Mucosa of descending colon (tissue), 3 donors: Measurements from ENCODE around the gene LCP1. TPM values are rescaled to one million over a fixed set of nuclear protein-coding genes. Genes with fewer than 3 reads are reported as not detected.

Experiments
- ATAC-seq: fragments of 200-7000 bp; cut with Tn5 transposase; one replicate; pipeline ENCODE4 v1.9.1; 2020; ENCODE audit warnings: mild to moderate bottlenecking, moderate library complexity
- DNase-seq, 3 donors: peaks; one replicate each; pipeline ENCODE4 v3.0.0-alpha.2; 2020
- H3K36me3 ChIP-seq: fragments of 200-600 bp; one replicate; pipeline ENCODE4 v1.8.0; 2021; ENCODE audit warnings: low read depth, mild to moderate bottlenecking
- H3K4me1 ChIP-seq: fragments of 200-600 bp; one replicate; pipeline ENCODE4 v1.8.0; 2021; ENCODE audit warnings: low read depth, mild to moderate bottlenecking
- H3K4me3 ChIP-seq: fragments of 200-600 bp; one replicate; pipeline ENCODE4 v1.8.0; 2021; ENCODE audit warnings: mild to moderate bottlenecking
- H3K9me3 ChIP-seq: fragments of 200-600 bp; one replicate; pipeline ENCODE4 v1.8.0; 2021; ENCODE audit warnings: mild to moderate bottlenecking
- CTCF ChIP-seq: fragments of 200-600 bp; IDR thresholded peaks from one replicate; pipeline ENCODE4 v1.8.0; 2022; ENCODE audit warnings: antibody characterized with exemption, mild to moderate bottlenecking
- intact Hi-C, 2 donors: fragments of 100-400 bp; cut with DNase I in 1 of 2; cut with micrococcal nuclease in 1 of 2; formaldehyde crosslinking; loops; one replicate each; pipeline versions ENCODE4 v1.11.0 to v1.11.1; 2022; cut with DNase I, micrococcal nuclease
- total RNA-seq, 3 donors: library from RNA; stranded (reverse); fragmentation: NEBNext Ultra II Directional in 2 of 3; extraction: Animal tissue kit (Norgen Biotek cat#: 25700) in 2 of 3; gene quantifications; one replicate each; pipeline versions ENCODE4 v1.2.1 to v1.2.4, GENCODE V29; 2021 to 2023
- donor health status: DM: no; HTN: no; CAD: no; lungs with moderate emphysema.
- donor health status: DM: no; HTN: no; CAD: no.
- donor health status: DM: no; HTN: yes; CAD: no.

LCP1 gene
- total RNA-seq, 3 donors from 2014 or later = 15.7 to 53.3 (median 35.1) TPM

GRCh38 chr13:46111151-46111550 is 70.8 kb downstream of the LCP1 start:
- ATAC-seq (no peak), DNase-seq (no peak)
- no peaks in the 10 kb centered on the region for H3K4me1 ChIP-seq
- H3K4me3 ChIP-seq = no peak overlapping the region
- no peaks in the 10 kb centered on the region for H3K36me3 ChIP-seq
- no peak for TF ChIP-seq CTCF
- intact Hi-C loops = no loop called here
- no peaks in the 10 kb centered on the region for H3K9me3 ChIP-seq

- Histone ChIP-seq H3K36me3 (no peaks in the 10 kb centered on the region), H3K9me3 (no peaks in the 10 kb centered on the region), H3K4me1 (no peaks in the 10 kb centered on the region), H3K4me3 (no peak overlapping the region)
- intact Hi-C loops = no loop called here
- no peak for DNase-seq
- ATAC-seq = no peak
- no peak for TF ChIP-seq CTCF
Measured at GRCh38 chr13:46109451-46109850, 72.5 kb downstream of the LCP1 start.

- DNase-seq (no peak), ATAC-seq (no peak)
- H3K4me1 ChIP-seq = no peaks in the 10 kb centered on the region
- no peaks in the 10 kb centered on the region for H3K36me3 ChIP-seq
- intact Hi-C loops = no loop called here
- H3K9me3 ChIP-seq = no peaks in the 10 kb centered on the region
- no peak for TF ChIP-seq CTCF
- H3K4me3 ChIP-seq = no peak overlapping the region
Measured at GRCh38 chr13:46106839-46107371, 75.1 kb downstream of the LCP1 start.

GRCh38 chr13:46104868-46105267 is 77.1 kb downstream of the LCP1 start, which contains the start of gene CPB2:
Gene CPB2 (minus strand): TSS chr13:46105033. CDS start chr13:46105009, 24 bp downstream.
- no peak within 1 kb of the TSS for H3K4me3 ChIP-seq
- TF ChIP-seq CTCF = no peak

GRCh38 chr13:46103037-46103436 is 78.9 kb downstream of the LCP1 start:
- no peaks in the 10 kb centered on the region for H3K9me3 ChIP-seq
- H3K4me3 ChIP-seq = no peak overlapping the region
- no peak for ATAC-seq
- DNase-seq = no peak
- no peak for TF ChIP-seq CTCF
- no peaks in the 10 kb centered on the region for H3K4me1 ChIP-seq
- intact Hi-C loops = no loop called here
- H3K36me3 ChIP-seq = no peaks in the 10 kb centered on the region

More at GRCh38 chr13:46104868-46105267, 77.1 kb downstream of the LCP1 start, which contains the start of gene CPB2:
- Histone ChIP-seq H3K9me3 (no peaks in the 10 kb centered on the region), H3K4me1 (no peaks in the 10 kb centered on the region), H3K36me3 (no peaks in the 10 kb centered on the region)
- ATAC-seq = no peak
- intact Hi-C loops = no loop called here
- DNase-seq = no peak

GRCh38 chr13:46102255-46102605 is 79.7 kb downstream of the LCP1 start:
- no peak for TF ChIP-seq CTCF
- Histone ChIP-seq H3K4me1 (no peaks in the 10 kb centered on the region), H3K36me3 (no peaks in the 10 kb centered on the region), H3K9me3 (no peaks in the 10 kb centered on the region), H3K4me3 (no peak overlapping the region)
- intact Hi-C loops = no loop called here
- DNase-seq (no peak), ATAC-seq (no peak)
